ENCODE results near the gene ANKRD33B.

Gene ANKRD33B

GRCh38 chr5:10581424-10581748 lies 17.5 kb downstream of the ANKRD33B start:
- Histone ChIP-seq H3K36me3 (ENCODE audit: insufficient read depth, insufficient read length, low read length) (peaks cover 7% of the 10 kb centered on the region), H3K27me3 (ENCODE audit: insufficient read depth, insufficient read length) (no peaks in the 10 kb centered on the region), H3K4me1 (ENCODE audit: insufficient read depth, insufficient read length) (peaks cover 2% of the 10 kb centered on the region), H3K4me3 (ENCODE audit: insufficient read length, low read depth) (no peak overlapping the region), H3K9me3 (ENCODE audit: insufficient read depth, low read length) (no peaks in the 10 kb centered on the region), H3K9ac (ENCODE audit: insufficient read length, low read depth) (no peak overlapping the region)
- TF ChIP-seq ZNF274 (IDR thresholded peaks at IDR 0.05; ENCODE audit: low read depth, low read length), result no peak
- TF ChIP-seq YY1 (IDR thresholded peaks at IDR 0.05; ENCODE audit: insufficient read depth, insufficient read length), result no peak
- no peak for TF ChIP-seq SUZ12 (IDR thresholded peaks at IDR 0.05; ENCODE audit: extremely low read depth, insufficient read depth, insufficient read length)
- no peak for DNase-seq (ENCODE audit: low read depth, low spot score)

DNA sequence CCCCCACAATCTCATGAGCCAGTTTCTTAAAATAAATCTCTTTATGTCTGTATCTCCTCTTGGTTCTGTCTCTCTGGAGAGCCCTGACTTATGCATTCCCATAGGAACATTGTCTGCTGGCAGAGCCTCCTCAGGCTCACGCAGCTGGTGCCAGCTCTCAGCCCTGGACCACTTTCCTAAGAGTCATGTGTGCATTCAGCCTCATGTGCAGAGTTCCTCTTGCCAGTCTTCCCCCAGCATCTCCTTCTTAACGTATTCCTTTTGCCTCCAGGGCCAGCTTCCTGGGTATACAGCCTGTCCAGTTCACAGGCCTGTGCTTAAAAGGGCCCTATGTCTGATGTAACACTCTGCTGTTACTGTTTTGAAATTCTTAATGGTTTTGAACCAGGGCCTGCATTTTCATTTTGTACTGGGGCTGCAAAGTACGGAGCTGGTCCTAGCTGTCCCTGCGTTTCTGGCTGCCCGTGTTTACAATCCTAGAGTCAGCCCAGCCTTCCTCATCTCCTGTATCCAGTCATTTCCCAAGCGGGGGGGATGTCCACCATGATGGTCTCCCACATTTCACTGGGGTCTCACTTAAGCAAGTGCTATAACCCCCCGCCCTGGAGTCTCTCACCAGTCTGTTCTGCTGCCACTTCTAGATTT lies 18.1 kb downstream of the ANKRD33B start:
- Histone ChIP-seq H3K9me3 (ENCODE audit: insufficient read depth, low read length) (no peaks in the 10 kb centered on the region), H3K9ac (ENCODE audit: insufficient read length, low read depth) (no peak overlapping the region), H3K4me1 (ENCODE audit: insufficient read depth, insufficient read length) (peaks cover 2% of the 10 kb centered on the region), H3K36me3 (ENCODE audit: insufficient read depth, insufficient read length, low read length) (peaks cover 7% of the 10 kb centered on the region), H3K4me3 (ENCODE audit: insufficient read length, low read depth) (no peak overlapping the region), H3K27me3 (ENCODE audit: insufficient read depth, insufficient read length) (no peaks in the 10 kb centered on the region)
- no peak for DNase-seq (ENCODE audit: low read depth, low spot score)
- TF ChIP-seq SUZ12 (IDR thresholded peaks at IDR 0.05; ENCODE audit: extremely low read depth, insufficient read depth, insufficient read length), result no peak
- TF ChIP-seq ZNF274 (IDR thresholded peaks at IDR 0.05; ENCODE audit: low read depth, low read length), result no peak
- TF ChIP-seq YY1 (IDR thresholded peaks at IDR 0.05; ENCODE audit: insufficient read depth, insufficient read length), result no peak

- H3K27me3 ChIP-seq (ENCODE audit: insufficient read depth, insufficient read length), result no peaks in the 10 kb centered on the region
- peaks cover 2% of the 10 kb centered on the region for H3K4me1 ChIP-seq (ENCODE audit: insufficient read depth, insufficient read length)
- DNase-seq (ENCODE audit: low read depth, low spot score), result no peak
- no peak overlapping the region for H3K4me3 ChIP-seq (ENCODE audit: insufficient read length, low read depth)
- TF ChIP-seq SUZ12 (IDR thresholded peaks at IDR 0.05; ENCODE audit: extremely low read depth, insufficient read depth, insufficient read length) (no peak), YY1 (IDR thresholded peaks at IDR 0.05; ENCODE audit: insufficient read depth, insufficient read length) (no peak), ZNF274 (IDR thresholded peaks at IDR 0.05; ENCODE audit: low read depth, low read length) (no peak)
- peaks cover 7% of the 10 kb centered on the region for H3K36me3 ChIP-seq (ENCODE audit: insufficient read depth, insufficient read length, low read length)
- no peaks in the 10 kb centered on the region for H3K9me3 ChIP-seq (ENCODE audit: insufficient read depth, low read length)
- H3K9ac ChIP-seq (ENCODE audit: insufficient read length, low read depth), result no peak overlapping the region
These were observed 18.6 kb downstream of the ANKRD33B start for GRCh38 chr5:10582512-10582897.

DNA sequence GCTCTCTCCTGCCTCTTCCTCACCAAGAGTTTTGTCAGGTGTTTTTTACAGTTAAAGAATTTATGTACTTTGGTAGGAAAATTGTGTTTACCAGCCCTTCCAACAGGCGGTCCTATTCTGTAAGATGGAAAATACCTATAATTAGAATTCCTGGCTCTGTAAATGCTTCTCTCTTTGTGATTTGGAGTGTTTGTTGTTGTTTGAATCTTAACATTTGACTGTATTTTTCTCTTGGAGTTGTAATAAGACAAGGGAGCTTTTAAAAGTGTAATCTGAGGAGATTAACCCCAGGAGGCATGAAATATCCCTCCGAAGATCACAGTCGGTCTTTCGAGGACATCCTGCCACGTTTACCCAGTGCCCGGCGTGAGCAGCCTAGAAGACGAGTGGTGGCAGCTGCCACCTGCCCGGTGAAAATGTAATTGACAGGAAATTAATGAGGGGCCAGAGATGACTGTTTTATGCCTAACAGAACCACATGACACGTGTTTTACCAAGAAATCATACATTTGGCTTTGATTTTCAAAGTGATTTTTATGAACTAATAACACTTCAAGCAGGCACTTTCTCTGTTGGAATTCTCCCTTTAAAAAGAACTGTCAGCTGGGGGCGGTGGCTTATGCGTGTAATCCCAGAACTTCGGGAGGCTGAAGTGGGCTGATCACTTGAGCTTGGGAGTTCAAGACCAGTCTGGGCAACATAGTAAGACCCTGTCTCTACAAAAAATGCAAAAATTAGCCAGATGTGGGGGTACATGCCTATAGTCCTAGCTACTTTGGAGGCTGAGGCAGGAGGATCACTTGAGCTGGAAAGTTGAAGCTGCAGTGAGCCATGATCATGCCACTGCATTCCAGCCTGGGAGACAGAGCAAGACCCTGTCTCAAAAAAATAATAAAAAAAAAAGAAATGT lies 20.0 kb downstream of the ANKRD33B start:
- Histone ChIP-seq H3K27me3 (ENCODE audit: insufficient read depth, insufficient read length) (no peaks in the 10 kb centered on the region), H3K4me3 (ENCODE audit: insufficient read length, low read depth) (no peak overlapping the region), H3K9me3 (ENCODE audit: insufficient read depth, low read length) (0 out of 2 replicates have a peak, but pooled peaks cover under 1% of the 10 kb centered on the region), H3K36me3 (ENCODE audit: insufficient read depth, insufficient read length, low read length) (peaks cover 7% of the 10 kb centered on the region), H3K9ac (ENCODE audit: insufficient read length, low read depth) (no peak overlapping the region), H3K4me1 (ENCODE audit: insufficient read depth, insufficient read length) (peaks cover 2% of the 10 kb centered on the region)
- TF ChIP-seq YY1 (IDR thresholded peaks at IDR 0.05; ENCODE audit: insufficient read depth, insufficient read length), result no peak
- no peak for TF ChIP-seq SUZ12 (IDR thresholded peaks at IDR 0.05; ENCODE audit: extremely low read depth, insufficient read depth, insufficient read length)
- TF ChIP-seq ZNF274 (IDR thresholded peaks at IDR 0.05; ENCODE audit: low read depth, low read length), result no peak
- DNase-seq (ENCODE audit: low read depth, low spot score), result no peak

DNA sequence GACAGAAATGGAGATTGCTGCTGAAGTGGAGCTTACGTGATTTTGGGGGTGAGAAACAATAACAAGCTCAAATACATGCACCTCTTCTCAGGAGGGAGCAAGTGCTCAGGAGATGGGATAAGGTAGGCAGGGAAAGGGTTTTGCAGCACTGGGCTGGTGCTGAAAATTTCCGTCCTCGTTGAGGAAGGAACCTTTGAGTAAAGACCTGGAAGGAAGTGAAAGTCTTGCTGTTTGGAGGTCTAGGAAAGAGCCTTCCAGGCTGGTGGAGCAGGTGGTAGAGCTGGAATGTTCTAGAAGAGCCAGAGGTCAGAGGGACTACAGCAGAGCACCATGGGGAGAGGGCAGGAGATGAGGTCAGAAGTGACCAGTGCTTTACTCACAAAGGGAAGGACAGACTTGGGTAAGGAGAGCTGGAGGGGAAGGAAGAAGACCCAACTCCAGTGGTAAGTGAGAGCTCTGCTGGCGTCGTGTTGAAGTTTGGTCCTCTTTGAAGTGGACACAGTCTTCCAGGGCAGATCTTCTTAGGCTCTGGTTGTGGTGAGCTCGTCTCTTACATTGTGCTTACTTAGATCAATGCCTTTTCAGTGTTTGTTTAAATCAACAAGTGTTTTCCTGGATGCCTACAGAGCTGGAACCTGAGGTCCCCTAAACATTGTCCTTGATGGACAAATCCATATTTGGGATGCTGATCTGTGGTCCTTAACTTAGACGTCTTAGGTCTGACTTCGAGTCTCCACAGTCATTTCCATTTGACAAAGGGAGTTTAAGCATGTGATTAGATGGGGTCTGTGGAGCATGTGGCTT lies 21.0 kb downstream of the ANKRD33B start:
- H3K9ac ChIP-seq (ENCODE audit: insufficient read length, low read depth), result no peak overlapping the region
- TF ChIP-seq YY1 (IDR thresholded peaks at IDR 0.05; ENCODE audit: insufficient read depth, insufficient read length), result no peak
- no peak for TF ChIP-seq SUZ12 (IDR thresholded peaks at IDR 0.05; ENCODE audit: extremely low read depth, insufficient read depth, insufficient read length)
- TF ChIP-seq ZNF274 (IDR thresholded peaks at IDR 0.05; ENCODE audit: low read depth, low read length), result no peak
- H3K4me1 ChIP-seq (ENCODE audit: insufficient read depth, insufficient read length), result peaks cover 2% of the 10 kb centered on the region

DNA sequence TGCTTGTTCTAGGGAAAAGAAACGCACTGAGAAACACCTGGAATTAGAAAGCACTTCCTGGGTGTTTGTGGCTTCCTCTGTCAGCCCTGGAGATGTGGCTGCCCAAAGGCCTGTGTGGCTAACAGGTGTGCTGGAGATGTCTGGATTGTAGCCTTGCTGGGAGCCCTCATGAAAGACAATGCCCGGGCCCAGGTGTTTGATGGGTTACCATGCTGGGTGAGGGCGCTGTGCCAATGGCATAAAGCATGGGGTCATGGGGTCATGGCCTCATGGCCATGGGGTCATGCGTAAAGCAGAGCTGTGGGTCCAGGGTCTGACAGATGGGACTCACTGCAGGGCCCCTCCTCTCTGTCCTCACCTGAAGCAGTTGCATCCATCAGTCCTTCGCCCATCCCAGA lies 21.6 kb downstream of the ANKRD33B start:
- Histone ChIP-seq H3K4me3 (ENCODE audit: insufficient read length, low read depth) (no peak overlapping the region), H3K9ac (ENCODE audit: insufficient read length, low read depth) (no peak overlapping the region), H3K27me3 (ENCODE audit: insufficient read depth, insufficient read length) (no peaks in the 10 kb centered on the region), H3K36me3 (ENCODE audit: insufficient read depth, insufficient read length, low read length) (peaks cover 7% of the 10 kb centered on the region), H3K9me3 (ENCODE audit: insufficient read depth, low read length) (peaks cover 4% of the 10 kb centered on the region; the same call in 1 of the 2 replicates), H3K4me1 (ENCODE audit: insufficient read depth, insufficient read length) (peaks cover 3% of the 10 kb centered on the region)
- TF ChIP-seq SUZ12 (IDR thresholded peaks at IDR 0.05; ENCODE audit: extremely low read depth, insufficient read depth, insufficient read length), result no peak
- no peak for TF ChIP-seq YY1 (IDR thresholded peaks at IDR 0.05; ENCODE audit: insufficient read depth, insufficient read length)
- TF ChIP-seq ZNF274 (IDR thresholded peaks at IDR 0.05; ENCODE audit: low read depth, low read length), result no peak
- no peak for DNase-seq (ENCODE audit: low read depth, low spot score)

More for the DNA sequence above, 21.0 kb downstream of the ANKRD33B start:
- Histone ChIP-seq H3K4me3 (ENCODE audit: insufficient read length, low read depth) (no peak overlapping the region), H3K36me3 (ENCODE audit: insufficient read depth, insufficient read length, low read length) (peaks cover 7% of the 10 kb centered on the region), H3K27me3 (ENCODE audit: insufficient read depth, insufficient read length) (no peaks in the 10 kb centered on the region), H3K9me3 (ENCODE audit: insufficient read depth, low read length) (peaks cover 4% of the 10 kb centered on the region; the same call in 1 of the 2 replicates)
- DNase-seq (ENCODE audit: low read depth, low spot score), result no peak

Data from NT2/D1 (cell line).